Hematopoietic multipotent progenitor cell treated with erythropoietin and hydrocortisone succinate and interleukin-3 and kit ligand, for 17 days (in vitro differentiated cells): ENCODE measurements around the gene CLDN14.

Experiments used
- DNase-seq: peaks from one replicate; pipeline ENCODE4 v3.0.0-alpha.2; 2015; ENCODE audit warnings: low spot score

CLDN14 gene

GRCh38 chr21:36479415-36480402 lies at the start of gene CLDN14:
Gene CLDN14, minus strand, starts transcription at chr21:36480122. Its CDS starts 18,427 bp downstream, at chr21:36461695.
- no peak for DNase-seq

GRCh38 chr21:36528716-36529115 lies 48.8 kb upstream of the CLDN14 start:
- no peak for DNase-seq

GRCh38 chr21:36527317-36527716 lies 47.4 kb upstream of the CLDN14 start:
- DNase-seq = no peak

GRCh38 chr21:36526104-36526503 lies 46.2 kb upstream of the CLDN14 start:
- DNase-seq = no peak

GRCh38 chr21:36524477-36524876 lies 44.6 kb upstream of the CLDN14 start:
- DNase-seq = no peak

GRCh38 chr21:36522219-36522808 lies 42.4 kb upstream of the CLDN14 start:
- DNase-seq = no peak

GRCh38 chr21:36518883-36519492 lies 39.1 kb upstream of the CLDN14 start:
- DNase-seq = no peak

GRCh38 chr21:36517366-36518075 lies 37.6 kb upstream of the CLDN14 start:
- no peak for DNase-seq

GRCh38 chr21:36516281-36516680 lies 36.4 kb upstream of the CLDN14 start:
- no peak for DNase-seq

GRCh38 chr21:36513430-36513829 lies 33.5 kb upstream of the CLDN14 start:
- no peak for DNase-seq

- DNase-seq = no peak
These were observed 33.0 kb upstream of the CLDN14 start for GRCh38 chr21:36512971-36513370.

GRCh38 chr21:36511484-36512220 lies 31.7 kb upstream of the CLDN14 start:
- DNase-seq = no peak

GRCh38 chr21:36510911-36511310 lies 31.0 kb upstream of the CLDN14 start:
- no peak for DNase-seq

- DNase-seq = no peak
These were observed 30.2 kb upstream of the CLDN14 start for GRCh38 chr21:36509973-36510664.

- no peak for DNase-seq
These were observed 29.0 kb upstream of the CLDN14 start for GRCh38 chr21:36508948-36509347.

- no peak for DNase-seq
These were observed 27.6 kb upstream of the CLDN14 start for GRCh38 chr21:36507397-36508018.

- no peak for DNase-seq
These were observed 26.6 kb upstream of the CLDN14 start for GRCh38 chr21:36506482-36506881.

- DNase-seq = peak; percentile 65
These were observed 24.4 kb upstream of the CLDN14 start for GRCh38 chr21:36504067-36505058.

- no peak for DNase-seq
These were observed 22.4 kb upstream of the CLDN14 start for GRCh38 chr21:36502365-36502764.
